ENCODE measurements around the gene FLCN.
"Not testable (repeated sequence)": the region's sequence is repeated elsewhere in the genome, so short reads cannot be mapped to it uniquely, and the experiment has no call there.

The FLCN gene

GRCh38 chr17:17201907-17202306 lies 35.1 kb downstream of the FLCN start:
- H3K4me3 ChIP-seq (ENCODE audit: low read depth in 1 of 2, low read length in 1 of 2), result no peak overlapping the region
- H3K9me3 ChIP-seq, result no peaks in the 10 kb centered on the region
- no peak for TF ChIP-seq CTCF (IDR thresholded peaks at IDR 0.05)
- peaks cover 25 to 34% of the 10 kb centered on the region in 2 experiments for H3K4me1 ChIP-seq (ENCODE audit: control insufficient read depth in 1 of 2, insufficient read depth in 1 of 2, low read depth in 1 of 2, low read length in 1 of 2)
- peaks cover 22% of the 10 kb centered on the region for H3K36me3 ChIP-seq
- no peak overlapping the region for H3K27ac ChIP-seq
- no peaks in the 10 kb centered on the region for H3K27me3 ChIP-seq

DNA sequence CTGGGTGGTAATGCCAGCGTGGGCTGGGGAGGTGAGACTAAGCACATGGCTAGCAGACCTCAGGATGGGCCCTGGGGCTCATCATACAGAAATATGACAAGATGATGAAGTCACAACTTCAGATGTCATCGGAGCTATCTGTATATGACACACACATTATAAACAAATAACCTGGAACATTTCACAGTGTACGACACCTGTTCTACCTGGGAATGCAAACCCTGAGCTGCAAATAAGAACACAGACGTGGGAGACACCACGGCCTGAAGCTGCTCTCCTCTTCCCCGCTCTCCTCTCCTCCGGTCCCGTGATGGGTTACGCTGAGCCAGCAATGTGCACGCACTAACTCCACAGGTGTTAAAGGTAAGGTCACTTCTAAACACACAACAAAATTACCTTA lies 35.7 kb downstream of the FLCN start:
- H3K4me3 ChIP-seq (ENCODE audit: low read depth in 1 of 2, low read length in 1 of 2), result no peak overlapping the region
- H3K9me3 ChIP-seq, result no peaks in the 10 kb centered on the region
- H3K27ac ChIP-seq, result no peak overlapping the region
- TF ChIP-seq CTCF (IDR thresholded peaks at IDR 0.05), result no peak
- peaks cover 22% of the 10 kb centered on the region for H3K36me3 ChIP-seq
- no peaks in the 10 kb centered on the region for H3K27me3 ChIP-seq
- peaks cover 25 to 30% of the 10 kb centered on the region in 2 experiments for H3K4me1 ChIP-seq (ENCODE audit: control insufficient read depth in 1 of 2, insufficient read depth in 1 of 2, low read depth in 1 of 2, low read length in 1 of 2)

DNA sequence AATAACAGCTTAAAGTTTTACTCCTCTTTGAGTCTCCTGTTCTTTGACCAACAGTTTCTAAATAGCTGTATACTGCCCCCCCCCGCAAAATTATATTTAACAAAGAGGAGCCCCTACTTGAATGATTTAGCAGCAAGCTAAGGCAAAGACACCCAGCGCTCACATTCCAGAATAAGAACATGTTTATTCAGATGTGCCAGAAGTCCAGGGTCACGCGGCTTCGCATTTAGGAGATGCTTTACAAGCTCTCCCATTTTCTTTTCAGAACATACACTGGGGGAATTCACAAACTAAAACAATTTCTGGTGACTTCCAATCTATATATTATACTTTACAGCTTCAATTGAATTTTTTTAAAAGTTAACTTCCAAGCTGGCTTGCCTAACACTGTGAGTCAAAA lies 36.1 kb downstream of the FLCN start:
- no peak overlapping the region for H3K27ac ChIP-seq

GRCh38 chr17:17200311-17200710 lies 36.7 kb downstream of the FLCN start:
- H3K4me3 ChIP-seq (ENCODE audit: low read depth in 1 of 2, low read length in 1 of 2), result no peak overlapping the region
- H3K36me3 ChIP-seq, result peaks cover 22% of the 10 kb centered on the region
- no peaks in the 10 kb centered on the region for H3K9me3 ChIP-seq
- TF ChIP-seq CTCF (IDR thresholded peaks at IDR 0.05), result no peak
- H3K27ac ChIP-seq, result no peak overlapping the region
- peaks cover 19 to 20% of the 10 kb centered on the region in 2 experiments for H3K4me1 ChIP-seq (ENCODE audit: control insufficient read depth in 1 of 2, insufficient read depth in 1 of 2, low read depth in 1 of 2, low read length in 1 of 2)
- H3K27me3 ChIP-seq, result no peaks in the 10 kb centered on the region

More for the DNA sequence above, 36.1 kb downstream of the FLCN start:
- TF ChIP-seq CTCF (IDR thresholded peaks at IDR 0.05), result no peak
- Histone ChIP-seq H3K36me3 (peaks cover 22% of the 10 kb centered on the region), H3K4me1 (ENCODE audit: control insufficient read depth in 1 of 2, insufficient read depth in 1 of 2, low read depth in 1 of 2, low read length in 1 of 2) (peaks cover 24 to 25% of the 10 kb centered on the region in 2 experiments), H3K9me3 (no peaks in the 10 kb centered on the region), H3K27me3 (no peaks in the 10 kb centered on the region), H3K4me3 (ENCODE audit: low read depth in 1 of 2, low read length in 1 of 2) (no peak overlapping the region)

DNA sequence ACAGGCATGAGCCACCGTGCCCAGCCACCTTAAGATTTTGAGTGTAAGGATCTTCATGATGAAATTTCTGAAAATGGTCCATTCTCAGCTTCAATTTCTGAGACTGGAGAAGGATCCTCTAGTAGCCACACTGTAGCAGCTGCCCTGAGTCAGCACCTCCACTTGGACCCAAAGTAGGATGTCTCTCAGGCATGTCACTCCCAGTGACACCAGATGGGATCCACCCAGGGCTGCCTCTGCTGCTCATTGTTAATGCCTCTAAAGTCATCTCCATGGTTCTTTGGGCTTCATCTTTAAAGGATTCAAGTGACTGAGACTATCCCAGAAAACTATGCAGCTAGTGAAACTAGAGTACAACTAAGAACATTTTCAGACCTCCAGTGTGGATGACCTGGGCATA lies 38.7 kb downstream of the FLCN start:
- H3K4me1 ChIP-seq (ENCODE audit: control insufficient read depth in 1 of 2, insufficient read depth in 1 of 2, low read depth in 1 of 2, low read length in 1 of 2), result no peaks in the 10 kb centered on the region
- peaks cover 22% of the 10 kb centered on the region for H3K36me3 ChIP-seq
- H3K9me3 ChIP-seq, result no peaks in the 10 kb centered on the region
- H3K27me3 ChIP-seq, result no peaks in the 10 kb centered on the region
- no peak overlapping the region for H3K4me3 ChIP-seq (ENCODE audit: low read depth in 1 of 2, low read length in 1 of 2)
- no peak overlapping the region for H3K27ac ChIP-seq
- TF ChIP-seq CTCF (IDR thresholded peaks at IDR 0.05), result no peak

DNA sequence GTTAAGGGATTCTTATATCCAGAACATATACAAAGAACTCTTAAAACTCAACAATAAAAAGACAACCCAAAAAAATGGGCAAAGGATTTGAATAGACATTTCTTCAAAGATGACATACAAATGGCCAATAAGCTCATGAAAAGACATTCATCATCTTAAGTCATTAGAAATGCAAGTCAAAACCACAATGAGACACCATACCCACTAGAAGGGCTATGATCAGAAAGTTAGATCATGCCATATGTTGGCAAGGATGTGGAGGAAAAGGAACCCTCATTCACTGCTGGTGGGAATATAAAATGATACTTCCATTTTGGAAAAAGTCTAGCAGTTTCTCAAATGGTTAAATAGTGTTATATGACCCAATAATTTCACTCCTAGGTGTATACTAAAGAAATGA lies 40.2 kb downstream of the FLCN start:
- no peak overlapping the region for H3K27ac ChIP-seq
- H3K36me3 ChIP-seq, result peaks cover 12% of the 10 kb centered on the region
- TF ChIP-seq CTCF (IDR thresholded peaks at IDR 0.05), result no peak
- no peaks in the 10 kb centered on the region for H3K4me1 ChIP-seq (ENCODE audit: control insufficient read depth in 1 of 2, insufficient read depth in 1 of 2, low read depth in 1 of 2, low read length in 1 of 2)
- no peaks in the 10 kb centered on the region for H3K27me3 ChIP-seq
- no peak overlapping the region for H3K4me3 ChIP-seq (ENCODE audit: low read depth in 1 of 2, low read length in 1 of 2)
- no peaks in the 10 kb centered on the region for H3K9me3 ChIP-seq

DNA sequence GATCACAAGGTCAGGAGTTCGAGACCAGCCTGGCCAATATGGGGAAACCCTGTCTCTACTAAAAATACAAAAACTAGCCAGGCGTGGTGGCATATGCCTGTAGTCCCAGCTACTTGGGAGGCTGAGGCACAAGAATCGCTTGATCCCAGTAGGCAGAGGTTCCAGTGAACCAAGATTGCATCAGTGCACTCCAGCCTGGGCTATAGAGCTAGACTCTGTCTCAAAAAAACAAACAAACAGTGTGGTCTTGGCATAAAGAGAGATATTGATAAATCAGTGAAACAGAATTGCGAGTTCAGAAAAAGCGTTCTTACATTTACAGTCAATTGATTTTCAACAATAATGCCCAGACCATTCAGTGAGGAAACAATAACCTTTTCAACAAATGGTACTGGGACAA lies 41.5 kb downstream of the FLCN start:
- H3K27me3 ChIP-seq, H3K36me3 ChIP-seq: not testable (repeated sequence)

More for the DNA sequence above, 41.5 kb downstream of the FLCN start:
- H3K9me3 ChIP-seq; H3K4me1 ChIP-seq (ENCODE audit: control insufficient read depth in 1 of 2, insufficient read depth in 1 of 2, low read depth in 1 of 2, low read length in 1 of 2); H3K27ac ChIP-seq; H3K4me3 ChIP-seq (ENCODE audit: low read depth in 1 of 2, low read length in 1 of 2): not testable (repeated sequence)
